Skin of body (tissue), 2 donors: ENCODE results near the gene ST6GAL1. TPM values are rescaled to one million over a fixed set of nuclear protein-coding genes. Genes with fewer than 3 reads are reported as not detected.

Experiments used
- DNase-seq: peaks from one replicate; lab custom pipeline; 2025; lab: John Stamatoyannopoulos, UW
- total RNA-seq: library from RNA; depleted of rRNA; stranded (reverse); fragments of >200 nt; gene quantifications from one replicate; pipeline ENCODE4 v1.2.3, GENCODE V29; 2014

ST6GAL1 gene
- total RNA-seq, 1 donor from 2014 or later, result 16.7 TPM

GRCh38 chr3:187074846-187075245 lies 144.5 kb downstream of the ST6GAL1 start:
- no peak for DNase-seq

- DNase-seq, result no peak
These were observed 146.0 kb downstream of the ST6GAL1 start for GRCh38 chr3:187076297-187076696.

GRCh38 chr3:187077085-187077484 lies 146.8 kb downstream of the ST6GAL1 start:
- DNase-seq, result no peak

- DNase-seq, result no peak
These were observed 147.2 kb downstream of the ST6GAL1 start for GRCh38 chr3:187077537-187077936.

- DNase-seq, result no peak
These were observed 149.0 kb downstream of the ST6GAL1 start for GRCh38 chr3:187079090-187080022.

GRCh38 chr3:187080799-187081450 lies 150.6 kb downstream of the ST6GAL1 start:
- no peak for DNase-seq

- peak; percentile 32 for DNase-seq
These were observed 152.5 kb downstream of the ST6GAL1 start for GRCh38 chr3:187082758-187083375.

- DNase-seq, result no peak
These were observed 153.8 kb downstream of the ST6GAL1 start for GRCh38 chr3:187084126-187084525.

- no peak for DNase-seq
These were observed 154.3 kb downstream of the ST6GAL1 start for GRCh38 chr3:187084580-187084979.

- no peak for DNase-seq
These were observed 154.8 kb downstream of the ST6GAL1 start for GRCh38 chr3:187085021-187085666.

GRCh38 chr3:187085933-187086332 lies 155.6 kb downstream of the ST6GAL1 start:
- DNase-seq, result no peak

GRCh38 chr3:187086831-187087230 lies 156.5 kb downstream of the ST6GAL1 start:
- no peak for DNase-seq

GRCh38 chr3:187088701-187089100 lies 158.4 kb downstream of the ST6GAL1 start:
- DNase-seq, result no peak

GRCh38 chr3:187093320-187093719 lies 163.0 kb downstream of the ST6GAL1 start:
- DNase-seq, result no peak

- no peak for DNase-seq
These were observed 168.7 kb downstream of the ST6GAL1 start for GRCh38 chr3:187098923-187099512.

- peak; percentile 84 for DNase-seq
These were observed 171.1 kb downstream of the ST6GAL1 start for GRCh38 chr3:187101184-187102072.

- no peak for DNase-seq
These were observed 171.8 kb downstream of the ST6GAL1 start for GRCh38 chr3:187102073-187102634.

GRCh38 chr3:187103251-187103650 lies 172.9 kb downstream of the ST6GAL1 start:
- DNase-seq, result no peak

- DNase-seq, result no peak
These were observed 174.0 kb downstream of the ST6GAL1 start for GRCh38 chr3:187104342-187104741.

- peak; percentile 46 for DNase-seq
These were observed 174.6 kb downstream of the ST6GAL1 start for GRCh38 chr3:187104933-187105332.
